Mesendoderm (in vitro differentiated cells): ENCODE results near the gene CAPN11.

ENCODE experiments used
- DNase-seq: peaks from one replicate; pipeline ENCODE4 v3.0.0; 2013
- H2AK5ac ChIP-seq: 2 replicates; pipeline ENCODE4 v1.6.1; 2013; ENCODE audit warnings: low read length, inconsistent platforms
- H2BK120ac ChIP-seq: 2 replicates; pipeline ENCODE4 v1.6.1; 2013; ENCODE audit warnings: low read depth, mild to moderate bottlenecking, low read length, moderate library complexity, mixed read lengths
- H2BK15ac ChIP-seq: replicated peaks from 2 replicates; pipeline ENCODE4 v1.6.1; 2013; ENCODE audit warnings: low read depth, mild to moderate bottlenecking, moderate library complexity
- H2BK5ac ChIP-seq: 2 replicates; pipeline ENCODE4 v1.6.1; 2013; ENCODE audit warnings: low read length, inconsistent platforms
- H3K18ac ChIP-seq: 2 replicates; pipeline ENCODE4 v1.6.1; 2013; ENCODE audit warnings: mild to moderate bottlenecking, low read length, mixed read lengths
- H3K23ac ChIP-seq: one replicate; pipeline ENCODE4 v1.6.1; 2013; ENCODE audit warnings: low read length
- H3K27ac ChIP-seq: 2 replicates; pipeline ENCODE4 v1.5.1; 2013; ENCODE audit warnings: low read depth, mild to moderate bottlenecking, inconsistent platforms, low read length, moderate library complexity
- H3K27me3 ChIP-seq: 2 replicates; pipeline ENCODE4 v1.6.1; 2013; ENCODE audit warnings: low read length, control low read depth, mild to moderate bottlenecking, inconsistent platforms; ENCODE audit not compliant: insufficient read depth, poor library complexity
- H3K36me3 ChIP-seq: 2 replicates; pipeline ENCODE4 v1.6.1; 2013; ENCODE audit warnings: low read length, inconsistent platforms; ENCODE audit not compliant: control insufficient read depth, insufficient read depth
- H3K4ac ChIP-seq: one replicate; pipeline ENCODE4 v1.6.1; 2013; ENCODE audit warnings: low read depth, mild to moderate bottlenecking, low read length, moderate library complexity
- H3K4me1 ChIP-seq: 2 replicates; pipeline ENCODE4 v1.6.1; 2013; ENCODE audit warnings: low read depth, low read length, inconsistent platforms; ENCODE audit not compliant: control insufficient read depth
- H3K4me2 ChIP-seq: 2 replicates; pipeline ENCODE4 v1.6.1; 2013; ENCODE audit warnings: low read length
- H3K4me3 ChIP-seq: 2 replicates; pipeline ENCODE4 v1.5.1; 2013; ENCODE audit warnings: mild to moderate bottlenecking, low read length
- H3K56ac ChIP-seq: one replicate; pipeline ENCODE4 v1.6.1; 2013; ENCODE audit warnings: low read length
- H3K79me1 ChIP-seq: 2 replicates; pipeline ENCODE4 v1.6.1; 2013; ENCODE audit warnings: low read length, inconsistent platforms
- H3K79me2 ChIP-seq: 2 replicates; pipeline ENCODE4 v1.6.1; 2013; ENCODE audit warnings: mild to moderate bottlenecking, low read length; ENCODE audit not compliant: control insufficient read depth, insufficient read depth
- H3K9ac ChIP-seq: 2 replicates; pipeline ENCODE4 v1.6.1; 2013; ENCODE audit warnings: low read length, inconsistent platforms
- H4K5ac ChIP-seq: one replicate; pipeline ENCODE4 v1.6.1; 2013; ENCODE audit warnings: low read length
- H4K8ac ChIP-seq: one replicate; pipeline ENCODE4 v1.6.1; 2013; ENCODE audit warnings: low read depth, mild to moderate bottlenecking, control low read depth, low read length, moderate library complexity
- WGBS: extraction: QIAGEN DNeasy Blood & Tissue Kit; methylation state at CpG from one replicate; pipeline ENCODE4 v1.1.7; 2013; ENCODE audit warnings: low lambda C conversion rate, missing lambda C conversion rate; ENCODE audit not compliant: insufficient coverage; ENCODE audit errors: extremely low coverage; 5-methylcytosine and 5-hydroxymethylcytosine counted together

CAPN11 gene

DNA sequence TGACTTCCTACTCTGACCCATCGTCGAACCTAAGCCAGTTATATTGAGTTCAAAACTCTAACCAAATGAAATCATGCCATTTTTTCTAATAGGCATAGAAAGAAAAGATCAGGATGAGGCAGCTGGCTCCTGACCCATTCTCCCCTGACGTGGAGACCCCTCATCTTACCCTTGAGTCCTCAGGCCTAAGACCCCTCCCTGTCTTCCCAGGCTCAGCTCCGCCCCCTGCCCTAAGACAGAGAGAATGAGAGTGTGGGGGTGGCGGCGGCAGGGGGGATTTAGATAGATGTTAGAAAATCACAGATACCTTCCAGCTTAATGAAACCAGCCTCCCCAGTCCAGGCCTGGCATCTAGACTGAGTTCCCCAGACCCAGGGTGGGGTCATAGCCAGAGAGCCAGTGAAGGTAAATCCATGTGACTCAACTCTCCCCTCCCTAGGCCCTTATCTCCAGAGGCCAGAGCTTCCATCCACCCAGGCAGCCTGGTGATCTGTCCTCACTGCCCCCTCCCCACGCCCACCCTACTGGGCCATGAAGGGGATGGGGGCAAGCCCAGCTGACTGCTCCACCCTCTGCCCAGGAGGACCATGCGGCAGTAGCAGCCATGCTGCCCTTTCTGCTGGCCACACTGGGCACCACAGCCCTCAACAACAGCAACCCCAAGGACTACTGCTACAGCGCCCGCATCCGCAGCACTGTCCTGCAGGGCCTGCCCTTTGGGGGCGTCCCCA lies 24.5 kb upstream of the CAPN11 start:
- Histone ChIP-seq H2BK120ac (no peak overlapping the region), H3K27me3 (no peaks in the 10 kb centered on the region), H3K56ac (no peak overlapping the region), H3K4me2 (no peak overlapping the region), H3K9ac (no peak overlapping the region), H3K4ac (no peak overlapping the region), H3K4me1 (peaks cover 2% of the 10 kb centered on the region), H2AK5ac (no peak overlapping the region), H4K5ac (no peak overlapping the region), H3K18ac (no peak overlapping the region), H3K4me3 (no peak overlapping the region), H4K8ac (no peak overlapping the region), H3K79me2 (no peaks in the 10 kb centered on the region), H3K36me3 (no peaks in the 10 kb centered on the region), H3K79me1 (no peaks in the 10 kb centered on the region), H2BK15ac (no peak overlapping the region), H2BK5ac (no peak overlapping the region), H3K23ac (peak overlapping the region; percentile 66), H3K27ac (no peak overlapping the region)
- WGBS = no CpG with 5 or more reads among the region's 12 CpGs
- peak; percentile 15 for DNase-seq

DNA sequence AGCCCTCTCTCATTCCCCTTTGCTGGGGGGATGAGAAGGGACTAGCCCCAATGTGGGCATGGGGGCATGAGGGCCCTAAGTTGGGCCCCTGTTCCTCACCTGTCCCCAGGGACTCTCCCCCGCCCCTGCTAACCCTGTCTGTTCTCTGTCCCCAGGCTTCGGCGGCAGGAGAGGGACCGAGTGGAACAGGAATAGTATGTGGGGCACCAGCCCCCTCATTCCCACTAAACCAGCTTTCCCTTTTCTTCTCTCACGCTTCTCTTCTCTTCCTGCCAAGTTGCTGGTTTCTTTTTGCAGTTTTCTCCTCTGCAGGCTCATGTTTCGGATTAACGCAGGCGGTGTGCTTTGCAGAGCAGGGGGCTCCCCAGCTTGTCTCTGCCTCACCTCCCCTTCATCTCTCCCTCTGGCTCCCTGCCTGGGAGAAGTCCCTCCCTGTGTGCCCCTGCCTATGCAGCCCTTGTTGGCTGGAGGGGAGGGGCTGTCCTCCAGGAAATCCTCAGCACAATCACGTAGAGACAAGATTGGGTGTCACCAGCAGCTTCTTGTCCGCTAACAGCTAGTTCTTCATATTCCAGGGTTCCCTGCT lies 23.4 kb upstream of the CAPN11 start:
- Histone ChIP-seq H3K36me3 (peaks cover 2% of the 10 kb centered on the region), H3K9ac (no peak overlapping the region), H4K8ac (no peak overlapping the region), H2BK15ac (no peak overlapping the region), H4K5ac (no peak overlapping the region), H3K56ac (no peak overlapping the region), H3K79me2 (no peaks in the 10 kb centered on the region), H3K79me1 (no peaks in the 10 kb centered on the region), H3K27ac (no peak overlapping the region), H3K4me1 (peaks cover 2% of the 10 kb centered on the region), H3K4me2 (no peak overlapping the region), H3K27me3 (no peaks in the 10 kb centered on the region), H2AK5ac (no peak overlapping the region), H2BK120ac (no peak overlapping the region), H3K4me3 (no peak overlapping the region), H3K18ac (no peak overlapping the region), H3K23ac (no peak overlapping the region), H3K4ac (no peak overlapping the region), H2BK5ac (no peak overlapping the region)
- DNase-seq = no peak
- WGBS = no CpG with 5 or more reads among the region's 10 CpGs

- Histone ChIP-seq H4K5ac (no peak overlapping the region), H3K23ac (no peak overlapping the region), H3K36me3 (peaks cover 2% of the 10 kb centered on the region), H3K4ac (no peak overlapping the region), H3K56ac (no peak overlapping the region), H2BK5ac (no peak overlapping the region), H4K8ac (no peak overlapping the region), H3K79me2 (no peaks in the 10 kb centered on the region), H3K4me2 (no peak overlapping the region), H3K27ac (no peak overlapping the region), H3K79me1 (no peaks in the 10 kb centered on the region), H3K9ac (no peak overlapping the region), H3K27me3 (no peaks in the 10 kb centered on the region), H2BK120ac (no peak overlapping the region), H2BK15ac (no peak overlapping the region), H3K4me3 (no peak overlapping the region), H3K4me1 (peaks cover 2% of the 10 kb centered on the region), H3K18ac (no peak overlapping the region), H2AK5ac (no peak overlapping the region)
- DNase-seq = no peak
- no CpG with 5 or more reads among the region's 7 CpGs for WGBS
Measured at GRCh38 chr6:44135875-44136274, 22.7 kb upstream of the CAPN11 start.

DNA sequence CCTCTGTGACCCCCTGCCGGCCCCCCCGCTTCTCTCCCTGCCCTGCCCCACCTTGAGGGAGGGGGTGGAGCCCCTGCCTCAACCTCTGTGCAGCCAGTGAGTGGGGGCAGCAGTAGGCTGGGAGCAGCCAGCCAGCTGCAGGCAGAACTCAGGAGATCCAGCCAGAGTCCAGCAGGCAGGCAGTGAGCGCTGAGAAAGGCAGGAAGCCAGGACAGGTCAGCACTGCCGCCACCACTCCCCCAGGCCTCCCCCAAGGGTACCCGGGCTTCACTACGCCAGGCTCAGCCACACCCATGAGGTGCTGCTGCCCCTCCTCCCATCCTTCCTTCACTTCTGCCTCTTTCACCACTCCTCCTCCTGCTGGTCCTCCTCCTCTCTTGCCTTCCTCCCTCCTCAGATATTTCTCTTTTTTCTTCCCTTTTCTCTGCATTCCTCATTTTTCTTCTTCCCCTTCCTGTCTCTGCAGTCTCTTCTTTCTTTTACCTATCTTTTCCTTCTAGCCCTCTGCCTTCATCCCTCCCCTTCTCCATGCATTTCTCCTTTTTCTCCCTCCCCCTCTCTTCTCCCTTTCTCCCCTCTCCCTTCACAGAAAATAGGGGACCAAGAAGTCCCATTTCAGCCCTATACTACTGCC lies 19.8 kb upstream of the CAPN11 start:
- Histone ChIP-seq H3K23ac (no peak overlapping the region), H2AK5ac (no peak overlapping the region), H3K4me1 (peaks cover 2% of the 10 kb centered on the region), H3K9ac (peak overlapping the region; percentile 13), H3K18ac (no peak overlapping the region), H2BK15ac (no peak overlapping the region), H3K27ac (no peak overlapping the region), H3K79me2 (no peaks in the 10 kb centered on the region), H4K8ac (no peak overlapping the region), H2BK5ac (no peak overlapping the region), H2BK120ac (no peak overlapping the region), H3K27me3 (no peaks in the 10 kb centered on the region), H3K56ac (peak overlapping the region; percentile 49), H3K4me2 (no peak overlapping the region), H3K36me3 (peaks cover 2% of the 10 kb centered on the region), H3K4ac (no peak overlapping the region), H3K79me1 (no peaks in the 10 kb centered on the region), H4K5ac (no peak overlapping the region), H3K4me3 (no peak overlapping the region)
- WGBS = no CpG with 5 or more reads among the region's 6 CpGs
- no peak for DNase-seq

DNA sequence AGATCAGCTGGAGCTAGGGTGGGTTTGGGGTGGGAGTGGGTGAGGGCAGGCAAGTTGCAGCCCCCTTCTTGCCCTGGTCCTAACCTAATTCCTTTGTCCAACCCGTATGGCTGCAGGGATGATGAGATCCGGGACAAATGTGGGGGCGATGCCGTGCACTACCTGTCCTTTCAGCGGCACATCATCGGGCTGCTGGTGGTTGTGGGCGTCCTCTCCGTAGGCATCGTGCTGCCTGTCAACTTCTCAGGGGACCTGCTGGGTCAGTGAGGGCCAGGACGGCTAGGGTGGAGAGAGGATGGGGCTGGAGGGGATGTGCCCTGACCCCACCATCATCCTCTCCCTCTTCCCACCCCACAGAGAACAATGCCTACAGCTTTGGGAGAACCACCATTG lies 19.3 kb upstream of the CAPN11 start:
- Histone ChIP-seq H3K9ac (no peak overlapping the region), H3K4me3 (no peak overlapping the region), H2BK5ac (no peak overlapping the region), H3K56ac (no peak overlapping the region), H3K27me3 (no peaks in the 10 kb centered on the region), H4K5ac (no peak overlapping the region), H3K4ac (no peak overlapping the region), H3K4me1 (no peaks in the 10 kb centered on the region), H3K36me3 (peaks cover 2% of the 10 kb centered on the region), H3K23ac (no peak overlapping the region), H3K27ac (no peak overlapping the region), H4K8ac (no peak overlapping the region), H2BK15ac (no peak overlapping the region), H3K79me2 (no peaks in the 10 kb centered on the region), H3K79me1 (no peaks in the 10 kb centered on the region), H3K18ac (no peak overlapping the region), H2BK120ac (no peak overlapping the region), H3K4me2 (no peak overlapping the region), H2AK5ac (no peak overlapping the region)
- no peak for DNase-seq
- no CpG with 5 or more reads among the region's 10 CpGs for WGBS
